SK-N-SH (cell line): ENCODE data around the gene MYOT. TPM values are rescaled to one million over a fixed set of nuclear protein-coding genes. Genes with fewer than 3 reads are reported as not detected.

Experiments
- CTCF ChIA-PET: fragments of 300-600, 350-600 bp; formaldehyde crosslinking; extraction: SDS; loops from one replicate; lab custom pipeline; 2021; lab: Yijun Ruan, JAX
- POLR2A ChIA-PET: fragments of 350-600 bp; sonication (Branson Sonifier 250); formaldehyde crosslinking; extraction: SDS; loops from one replicate; lab custom pipeline; 2020; ENCODE audit warnings: antibody characterized with exemption, inconsistent platforms; lab: Yijun Ruan, JAX
- DNase-seq: peaks from one replicate; pipeline ENCODE4 v3.0.0; 2012
- H2AFZ ChIP-seq: fragments of 200-600 bp; sonication (generic); 2 replicates; pipeline ENCODE4 v1.8.1; 2016; ENCODE audit warnings: antibody characterized with exemption, mild to moderate bottlenecking, low read depth
- H3F3A ChIP-seq: fragments of 200-600 bp; sonication (generic); replicated peaks from 2 replicates; pipeline ENCODE3; 2016; ENCODE audit warnings: antibody characterized with exemption, mild to moderate bottlenecking; ENCODE audit not compliant: insufficient read depth
- H3K27ac ChIP-seq, 2 experiments: fragments of 200-500 bp in 1 of 2; fragments of 200-600 bp in 1 of 2; sonication (Bioruptor generic) in 1 of 2; sonication (generic), shearing (Covaris generic) in 1 of 2; 2 replicates each; pipeline versions ENCODE4 v1.5.1 to v1.6.1; 2014 to 2016; ENCODE audit warnings: low read depth in 2 of 2, inconsistent platforms in 1 of 2, low read length in 1 of 2, mild to moderate bottlenecking in 1 of 2, mixed read lengths in 1 of 2
- H3K27me3 ChIP-seq: fragments of 200-600 bp; sonication (generic), shearing (Covaris generic); 2 replicates; pipeline ENCODE4 v1.6.1; 2016; ENCODE audit warnings: mixed run types; ENCODE audit not compliant: insufficient read depth
- H3K36me3 ChIP-seq, 2 experiments: fragments of 200-500 bp in 1 of 2; fragments of 200-600 bp in 1 of 2; sonication (Bioruptor generic) in 1 of 2; sonication (generic) in 1 of 2; replicated peaks in 1 of 2; 2 replicates each; pipeline versions ENCODE3 to v1.5.1; 2014 to 2016; ENCODE audit warnings: low read length in 1 of 2, mild to moderate bottlenecking in 1 of 2; ENCODE audit not compliant: insufficient read depth in 2 of 2, control insufficient read depth in 1 of 2
- H3K4me1 ChIP-seq, 2 experiments: fragments of 200-500 bp in 1 of 2; fragments of 200-600 bp in 1 of 2; sonication (Bioruptor generic) in 1 of 2; sonication (generic), shearing (Covaris generic) in 1 of 2; 2 replicates each; pipeline versions ENCODE4 v1.5.1 to v1.6.1; 2014 to 2016; ENCODE audit warnings: low read depth in 1 of 2, low read length in 1 of 2, mixed run types in 1 of 2; ENCODE audit not compliant: insufficient read depth in 2 of 2, control insufficient read depth in 1 of 2
- H3K4me2 ChIP-seq: fragments of 200-600 bp; sonication (generic), shearing (Covaris generic); 2 replicates; pipeline ENCODE4 v1.6.1; 2017; ENCODE audit warnings: mixed run types
- H3K4me3 ChIP-seq, 2 experiments: fragments of 200-500 bp in 1 of 2; fragments of 200-600 bp in 1 of 2; sonication (Bioruptor generic) in 1 of 2; sonication (generic), shearing (Covaris generic) in 1 of 2; 2 replicates each; pipeline versions ENCODE4 v1.5.1 to v1.8.1; 2014 to 2016; ENCODE audit warnings: low read depth in 2 of 2, inconsistent platforms in 1 of 2, low read length in 1 of 2, mild to moderate bottlenecking in 1 of 2, mixed read lengths in 1 of 2, moderate library complexity in 1 of 2
- H3K79me2 ChIP-seq: fragments of 200-600 bp; sonication (generic); 2 replicates; pipeline ENCODE4 v1.8.1; 2017; ENCODE audit warnings: mild to moderate bottlenecking; ENCODE audit not compliant: insufficient read depth
- H3K9ac ChIP-seq: fragments of 200-600 bp; sonication (generic); 2 replicates; pipeline ENCODE4 v1.6.1; 2017; ENCODE audit warnings: mixed run types
- H3K9me2 ChIP-seq: fragments of 200-600 bp; sonication (generic); 2 replicates; pipeline ENCODE4 v1.6.1; 2017; ENCODE audit warnings: mixed run types
- H3K9me3 ChIP-seq: fragments of 200-600 bp; sonication (generic); 2 replicates; pipeline ENCODE4 v1.6.1; 2017; ENCODE audit warnings: mixed run types, mild to moderate bottlenecking, moderate library complexity
- H4K20me1 ChIP-seq: fragments of 200-600 bp; sonication (generic); 2 replicates; pipeline ENCODE4 v1.6.1; 2017; ENCODE audit warnings: mild to moderate bottlenecking, mixed run types; ENCODE audit not compliant: insufficient read depth
- CHD2 ChIP-seq: fragments of 150-350 bp; IDR thresholded peaks from 2 replicates; pipeline ENCODE4 v1.6.1; 2018; ENCODE audit warnings: low read length; ENCODE audit not compliant: partially characterized antibody
- ELF1 ChIP-seq: IDR thresholded peaks from 2 replicates; pipeline ENCODE4 v1.4.0; 2012
- FOSL2 ChIP-seq: IDR thresholded peaks from 2 replicates; pipeline ENCODE4 v1.4.0; 2012; ENCODE audit warnings: low read depth, mild to moderate bottlenecking, moderate library complexity, borderline replicate concordance
- GABPA ChIP-seq: IDR thresholded peaks from 2 replicates; pipeline ENCODE4 v1.4.0; 2012; ENCODE audit warnings: low read depth, mild to moderate bottlenecking
- GATA2 ChIP-seq: sonication (generic); formaldehyde crosslinking; IDR thresholded peaks from 2 replicates; pipeline ENCODE4 v1.5.0; 2020; ENCODE audit warnings: mild to moderate bottlenecking, missing genetic modification reagents
- JUND ChIP-seq: IDR thresholded peaks from 2 replicates; pipeline ENCODE4 v1.4.0; 2012
- NFIC ChIP-seq: IDR thresholded peaks from 2 replicates; pipeline ENCODE4 v1.4.0; 2012; ENCODE audit warnings: borderline replicate concordance
- NRF1 ChIP-seq: IDR thresholded peaks from 2 replicates; pipeline ENCODE4 v1.6.1; 2012; ENCODE audit warnings: low read depth, mild to moderate bottlenecking, low read length
- PBX3 ChIP-seq: IDR thresholded peaks from 2 replicates; pipeline ENCODE4; 2012
- POLR2AphosphoS5 ChIP-seq: IDR thresholded peaks from 2 replicates; pipeline ENCODE4 v1.6.1; 2012; ENCODE audit warnings: low read depth, low read length
- RAD21 ChIP-seq: IDR thresholded peaks from 2 replicates; pipeline ENCODE4 v1.6.1; 2012; ENCODE audit warnings: mild to moderate bottlenecking, low read length
- RFX5 ChIP-seq: IDR thresholded peaks from 2 replicates; pipeline ENCODE4 v1.6.1; 2012; ENCODE audit warnings: mild to moderate bottlenecking, improper control_type of control experiment, low read length
- RXRA ChIP-seq: IDR thresholded peaks from 2 replicates; pipeline ENCODE4 v1.4.0; 2012; ENCODE audit warnings: low read depth, mild to moderate bottlenecking, borderline replicate concordance
- SMC3 ChIP-seq: IDR thresholded peaks from 2 replicates; pipeline ENCODE4 v1.6.1; 2012; ENCODE audit warnings: low read depth, low read length, improper control_type of control experiment
- TCF12 ChIP-seq: IDR thresholded peaks from 2 replicates; pipeline ENCODE4 v1.4.0; 2012
- TEAD4 ChIP-seq: IDR thresholded peaks from 2 replicates; pipeline ENCODE4 v1.4.0; 2012; ENCODE audit warnings: mild to moderate bottlenecking, borderline replicate concordance; ENCODE audit not compliant: insufficient read depth
- USF2 ChIP-seq: fragments of 150-350 bp; IDR thresholded peaks from 2 replicates; pipeline ENCODE4 v1.6.1; 2017; ENCODE audit warnings: antibody characterized with exemption, low read length, low read depth, borderline replicate concordance
- YY1 ChIP-seq: IDR thresholded peaks from 2 replicates; pipeline ENCODE4 v1.4.0; 2012; ENCODE audit warnings: low read depth, mild to moderate bottlenecking
- WGBS: methylation state at CpG from one replicate; pipeline ENCODE4 v1.1.6; 2017; ENCODE audit warnings: low lambda C conversion rate; 5-methylcytosine and 5-hydroxymethylcytosine counted together
- polyA plus RNA-seq, 3 experiments: library from polyadenylated mRNA; depleted of rRNA; stranded (reverse); fragments of >200 nt; gene quantifications; 2 replicates each; pipeline ENCODE4 v1.2.3, GENCODE V29; 2012
- TF ChIP-seq, protein P1 (sequence below): fragments of 150-350 bp; IDR thresholded peaks from 2 replicates; pipeline ENCODE4 v1.6.1; 2016; ENCODE audit warnings: mild to moderate bottlenecking, low read depth, low read length
- TF ChIP-seq, protein P2 (sequence below): IDR thresholded peaks from 2 replicates; pipeline ENCODE4 v1.4.0; 2012; ENCODE audit warnings: low read depth, borderline replicate concordance

MYOT gene
- polyA plus RNA-seq, 1 of the 3 experiments (the other 2 are of a cell fraction): 0.02 TPM

- no peak for TF ChIP-seq GATA2 (CRISPR knock-in tag)
- peak; percentile 91 for TF ChIP-seq POLR2AphosphoS5
- TF ChIP-seq RAD21: no peak
- TF ChIP-seq ELF1: no peak
- peak; percentile 93 for TF ChIP-seq FOSL2
- TF ChIP-seq, protein P1, sequence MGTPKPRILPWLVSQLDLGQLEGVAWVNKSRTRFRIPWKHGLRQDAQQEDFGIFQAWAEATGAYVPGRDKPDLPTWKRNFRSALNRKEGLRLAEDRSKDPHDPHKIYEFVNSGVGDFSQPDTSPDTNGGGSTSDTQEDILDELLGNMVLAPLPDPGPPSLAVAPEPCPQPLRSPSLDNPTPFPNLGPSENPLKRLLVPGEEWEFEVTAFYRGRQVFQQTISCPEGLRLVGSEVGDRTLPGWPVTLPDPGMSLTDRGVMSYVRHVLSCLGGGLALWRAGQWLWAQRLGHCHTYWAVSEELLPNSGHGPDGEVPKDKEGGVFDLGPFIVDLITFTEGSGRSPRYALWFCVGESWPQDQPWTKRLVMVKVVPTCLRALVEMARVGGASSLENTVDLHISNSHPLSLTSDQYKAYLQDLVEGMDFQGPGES: no peak
- peak; percentile 98 for TF ChIP-seq JUND
- no peak for TF ChIP-seq RFX5
- no peak for TF ChIP-seq GABPA
- TF ChIP-seq TCF12: peak; percentile 96
- TF ChIP-seq YY1: peak; percentile 81; the same call in 1 of the 2 replicates
These were observed 34.2 kb upstream of the MYOT start (continued) for GRCh38 chr5:137833463-137833862.

DNA sequence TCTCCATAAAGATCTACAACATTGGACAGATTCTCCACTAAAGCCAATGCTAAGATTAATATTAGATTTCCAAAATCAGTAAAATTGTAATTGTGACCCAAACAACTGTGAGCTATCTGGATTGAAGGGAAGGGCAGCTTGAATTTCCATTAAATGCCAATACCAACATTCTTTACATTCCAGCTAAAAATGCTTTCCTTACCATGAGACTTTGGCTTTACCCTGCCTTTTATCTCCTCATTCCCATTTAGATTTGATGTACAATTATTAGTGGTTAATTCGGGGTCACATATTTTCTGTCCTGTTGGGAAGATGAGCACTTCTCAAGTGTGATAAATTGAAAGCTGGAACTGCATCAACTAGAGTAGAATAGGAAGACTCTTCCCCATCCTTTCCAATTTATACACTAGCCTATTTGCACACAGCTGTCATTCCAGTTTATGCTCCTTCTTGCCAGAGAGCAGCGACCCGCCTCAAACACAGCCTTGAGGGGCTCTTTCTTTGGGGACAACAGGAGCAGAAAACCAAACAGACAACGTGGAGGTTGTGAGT is 33.1 kb upstream of the MYOT start:
- peak overlapping the region; percentile 56 to 61; a peak in 3 of 4 replicates for H3K27ac ChIP-seq
- 76% methylated on average over 4 of the region's 4 CpGs for WGBS
- TF ChIP-seq TCF12 (peak; percentile 35), TEAD4 (0 out of 2 replicates have a peak, but pooled peaks have one; percentile 32), SMC3 (no peak), RAD21 (no peak), RXRA (peak; percentile 31; the same call in 1 of the 2 replicates), GATA2 (CRISPR knock-in tag) (no peak), NRF1 (no peak)
- DNase-seq: no peak
- H3F3A ChIP-seq: peaks cover 14% of the 10 kb centered on the region
- no peaks in the 10 kb centered on the region for H3K9me2 ChIP-seq
- no peak overlapping the region for H2AFZ ChIP-seq
- ChIA-PET POLR2A (no interaction called here), CTCF (interaction anchor here (1.1 kb wide), 1 partner anchor 56 kb away, joined by 5 read pairs; no protein-coding TSS in a partner anchor)
- H3K79me2 ChIP-seq: no peaks in the 10 kb centered on the region
- H3K9me3 ChIP-seq: no peaks in the 10 kb centered on the region
- H3K9ac ChIP-seq: no peak overlapping the region
- H4K20me1 ChIP-seq: no peaks in the 10 kb centered on the region
- peaks cover 3 to 32% of the 10 kb centered on the region in 2 experiments; a peak in 3 of 4 replicates for H3K4me1 ChIP-seq
- H3K4me3 ChIP-seq: no peak overlapping the region
- peak overlapping the region; percentile 24; the same call in 1 of the 2 replicates for H3K4me2 ChIP-seq
- no peaks in the 10 kb centered on the region for H3K27me3 ChIP-seq
- no peaks in the 10 kb centered on the region for H3K36me3 ChIP-seq

- peaks cover 14% of the 10 kb centered on the region for H3F3A ChIP-seq
- CTCF ChIA-PET: interaction anchor here (1.0 to 3.0 kb wide), 3 partner anchors 11 to 85 kb away, joined by 3 to 13 read pairs (median 5); no protein-coding TSS in a partner anchor
- H3K4me3 ChIP-seq: no peak overlapping the region
- no peaks in the 10 kb centered on the region for H4K20me1 ChIP-seq
- no peak overlapping the region for H3K9ac ChIP-seq
- H3K27me3 ChIP-seq: no peaks in the 10 kb centered on the region
- peak overlapping the region in 1 of 2 experiments; percentile 82; a peak in 1 of 4 replicates for H3K27ac ChIP-seq
- H3K4me1 ChIP-seq: peaks cover 3 to 32% of the 10 kb centered on the region in 2 experiments; a peak in 3 of 4 replicates
- no peaks in the 10 kb centered on the region for H3K36me3 ChIP-seq
- H3K9me2 ChIP-seq: no peaks in the 10 kb centered on the region
- no peak overlapping the region for H2AFZ ChIP-seq
- no peak for DNase-seq
- no peaks in the 10 kb centered on the region for H3K9me3 ChIP-seq
- WGBS: 94% methylated on average over 1 of the region's 1 CpG
- POLR2A ChIA-PET: no interaction called here
- H3K79me2 ChIP-seq: no peaks in the 10 kb centered on the region
- no peak overlapping the region for H3K4me2 ChIP-seq
- no peak for TF ChIP-seq JUND
- TF ChIP-seq, protein P2, sequence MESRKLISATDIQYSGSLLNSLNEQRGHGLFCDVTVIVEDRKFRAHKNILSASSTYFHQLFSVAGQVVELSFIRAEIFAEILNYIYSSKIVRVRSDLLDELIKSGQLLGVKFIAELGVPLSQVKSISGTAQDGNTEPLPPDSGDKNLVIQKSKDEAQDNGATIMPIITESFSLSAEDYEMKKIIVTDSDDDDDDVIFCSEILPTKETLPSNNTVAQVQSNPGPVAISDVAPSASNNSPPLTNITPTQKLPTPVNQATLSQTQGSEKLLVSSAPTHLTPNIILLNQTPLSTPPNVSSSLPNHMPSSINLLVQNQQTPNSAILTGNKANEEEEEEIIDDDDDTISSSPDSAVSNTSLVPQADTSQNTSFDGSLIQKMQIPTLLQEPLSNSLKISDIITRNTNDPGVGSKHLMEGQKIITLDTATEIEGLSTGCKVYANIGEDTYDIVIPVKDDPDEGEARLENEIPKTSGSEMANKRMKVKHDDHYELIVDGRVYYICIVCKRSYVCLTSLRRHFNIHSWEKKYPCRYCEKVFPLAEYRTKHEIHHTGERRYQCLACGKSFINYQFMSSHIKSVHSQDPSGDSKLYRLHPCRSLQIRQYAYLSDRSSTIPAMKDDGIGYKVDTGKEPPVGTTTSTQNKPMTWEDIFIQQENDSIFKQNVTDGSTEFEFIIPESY: no peak
- TF ChIP-seq, protein P1: no peak
- TF ChIP-seq USF2: no peak
- TF ChIP-seq NFIC: no peak
- no peak for TF ChIP-seq YY1
- no peak for TF ChIP-seq PBX3
- TF ChIP-seq SMC3: no peak
- no peak for TF ChIP-seq CHD2
These were observed 31.4 kb upstream of the MYOT start for GRCh38 chr5:137836298-137836697.
